MM.1S (cell line): ENCODE data around the gene KCNN4.

Experiments
- DNase-seq: peaks from one replicate; pipeline ENCODE4 v3.0.0-alpha.2; 2015
- H2AFZ ChIP-seq: fragments of 300-600 bp; sonication (generic); 2 replicates; pipeline ENCODE4 v1.6.0; 2016; ENCODE audit warnings: antibody characterized with exemption, low read length
- H3F3A ChIP-seq: fragments of 300-600 bp; sonication (generic); 2 replicates; pipeline ENCODE4 v1.6.1; 2016; ENCODE audit warnings: mild to moderate bottlenecking, antibody characterized with exemption, low read length, moderate library complexity, mixed read lengths; ENCODE audit not compliant: insufficient read depth
- H3K27ac ChIP-seq: fragments of 300-600 bp; sonication (generic); 2 replicates; pipeline ENCODE4 v1.5.1; 2016; ENCODE audit warnings: mild to moderate bottlenecking, low read length
- H3K27me3 ChIP-seq: fragments of 300-600 bp; sonication (generic); replicated peaks from 2 replicates; pipeline ENCODE4 v1.6.0; 2016; ENCODE audit warnings: low read length; ENCODE audit not compliant: insufficient read depth
- H3K36me3 ChIP-seq: fragments of 300-600 bp; sonication (generic); replicated peaks from 2 replicates; pipeline ENCODE4 v1.6.1; 2016; ENCODE audit warnings: mild to moderate bottlenecking, low read length, mixed read lengths; ENCODE audit not compliant: insufficient read depth
- H3K4me1 ChIP-seq: fragments of 300-600 bp; sonication (generic); 2 replicates; pipeline ENCODE4 v1.6.1; 2016; ENCODE audit warnings: low read length, mixed read lengths
- H3K4me2 ChIP-seq: fragments of 300-600 bp; sonication (generic); 2 replicates; pipeline ENCODE4 v1.6.0; 2016; ENCODE audit warnings: low read depth, low read length
- H3K4me3 ChIP-seq: fragments of 300-600 bp; sonication (generic); 2 replicates; pipeline ENCODE4 v1.5.1; 2016; ENCODE audit warnings: low read length, mixed read lengths
- H3K79me2 ChIP-seq: fragments of 300-600 bp; sonication (generic); 2 replicates; pipeline ENCODE4 v1.6.1; 2016; ENCODE audit warnings: mixed run types, low read length, mixed read lengths
- H3K9ac ChIP-seq: fragments of 300-600 bp; sonication (generic); 2 replicates; pipeline ENCODE4 v1.6.1; 2016; ENCODE audit warnings: low read length, mixed read lengths
- H3K9me2 ChIP-seq: fragments of 300-600 bp; sonication (generic); replicated peaks from 2 replicates; pipeline ENCODE4 v1.6.1; 2016; ENCODE audit warnings: mild to moderate bottlenecking, low read length, mixed read lengths; ENCODE audit not compliant: insufficient read depth
- H3K9me3 ChIP-seq: fragments of 300-600 bp; sonication (generic); replicated peaks from 2 replicates; pipeline ENCODE4 v1.6.1; 2016; ENCODE audit warnings: mild to moderate bottlenecking, low read length, mixed read lengths; ENCODE audit not compliant: insufficient read depth
- H4K20me1 ChIP-seq: fragments of 300-600 bp; sonication (generic); 2 replicates; pipeline ENCODE4 v1.6.1; 2016; ENCODE audit warnings: mild to moderate bottlenecking, low read length, moderate library complexity, mixed read lengths; ENCODE audit not compliant: insufficient read depth
- EZH2 ChIP-seq: fragments of 300-600 bp; sonication (generic); optimal IDR thresholded peaks from 2 replicates; pipeline ENCODE3; 2017; ENCODE audit warnings: low read depth, mild to moderate bottlenecking, antibody characterized with exemption, low read length, mixed read lengths
- EZH2phosphoT487 ChIP-seq: fragments of 300-600 bp; sonication (generic); IDR thresholded peaks from 2 replicates; pipeline ENCODE4 v1.6.1; 2018; ENCODE audit warnings: antibody characterized with exemption, low read length
- TF ChIP-seq, protein P1 (sequence below): fragments of 300-600 bp; sonication (generic); IDR thresholded peaks from 2 replicates; pipeline ENCODE4 v1.5.1; 2016; ENCODE audit warnings: antibody characterized with exemption, low read length, mixed read lengths

Gene KCNN4

DNA sequence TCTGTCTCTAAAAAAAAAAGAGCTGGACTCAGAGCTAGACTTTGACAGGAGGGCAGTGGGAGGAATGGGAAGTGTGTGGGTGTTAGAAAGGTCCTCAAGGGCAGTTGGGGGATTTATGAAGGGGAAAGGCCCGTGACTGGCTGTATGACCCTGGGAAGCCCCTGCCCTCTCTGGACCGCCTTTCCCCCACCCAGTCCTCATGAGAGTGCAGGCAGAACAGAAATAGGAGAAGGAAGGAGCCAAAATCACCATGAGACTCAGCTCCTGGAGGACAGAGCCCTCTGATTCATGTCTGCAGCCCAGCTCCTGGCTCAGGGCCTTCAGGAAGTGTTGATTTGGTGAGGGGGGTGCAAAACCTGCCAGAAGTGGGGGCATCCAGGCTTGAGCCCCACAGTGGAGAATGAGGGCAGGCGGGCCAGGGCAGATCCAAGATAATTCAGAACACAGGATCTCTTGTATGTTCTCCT lies 17.3 kb downstream of the KCNN4 start:
- Histone ChIP-seq H3K4me2 (no peak overlapping the region), H3K9ac (no peak overlapping the region), H3K27ac (no peak overlapping the region; the same call in 1 of the 2 replicates), H3K36me3 (no peaks in the 10 kb centered on the region), H3K4me3 (no peak overlapping the region), H3K27me3 (no peaks in the 10 kb centered on the region), H3K79me2 (no peaks in the 10 kb centered on the region), H3K9me2 (no peaks in the 10 kb centered on the region), H3K4me1 (peaks cover 32% of the 10 kb centered on the region), H2AFZ (no peak overlapping the region), H3F3A (peaks cover 25% of the 10 kb centered on the region), H4K20me1 (no peaks in the 10 kb centered on the region), H3K9me3 (no peaks in the 10 kb centered on the region)
- TF ChIP-seq EZH2 (no peak), EZH2phosphoT487 (no peak)
- no peak for DNase-seq

DNA sequence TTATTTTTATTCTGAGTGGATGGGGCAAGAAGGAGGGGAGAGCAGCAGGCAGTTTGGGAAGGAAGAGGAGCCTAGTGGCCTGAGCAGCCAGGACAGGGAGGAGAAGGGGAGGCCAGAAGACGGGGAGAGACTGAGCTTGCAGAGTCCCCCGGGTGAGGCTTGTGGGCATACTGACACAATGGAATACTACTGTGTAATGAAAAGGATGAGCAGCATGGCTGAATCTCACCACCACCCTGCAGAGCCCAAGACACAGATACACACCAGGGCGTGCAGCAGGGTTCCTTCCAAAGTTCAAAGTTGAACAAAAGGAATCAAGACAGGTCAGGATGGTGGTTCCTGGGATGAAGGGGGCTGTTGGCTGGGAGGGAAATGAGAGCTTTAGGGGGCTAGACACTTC lies 18.0 kb downstream of the KCNN4 start:
- H3F3A ChIP-seq: peaks cover 25% of the 10 kb centered on the region
- H2AFZ ChIP-seq: no peak overlapping the region
- DNase-seq: no peak
- no peak overlapping the region for H3K27ac ChIP-seq
- H3K4me2 ChIP-seq: no peak overlapping the region
- H3K9me3 ChIP-seq: no peaks in the 10 kb centered on the region
- H3K9me2 ChIP-seq: no peaks in the 10 kb centered on the region
- no peaks in the 10 kb centered on the region for H4K20me1 ChIP-seq
- no peak for TF ChIP-seq EZH2phosphoT487
- TF ChIP-seq, protein P1, sequence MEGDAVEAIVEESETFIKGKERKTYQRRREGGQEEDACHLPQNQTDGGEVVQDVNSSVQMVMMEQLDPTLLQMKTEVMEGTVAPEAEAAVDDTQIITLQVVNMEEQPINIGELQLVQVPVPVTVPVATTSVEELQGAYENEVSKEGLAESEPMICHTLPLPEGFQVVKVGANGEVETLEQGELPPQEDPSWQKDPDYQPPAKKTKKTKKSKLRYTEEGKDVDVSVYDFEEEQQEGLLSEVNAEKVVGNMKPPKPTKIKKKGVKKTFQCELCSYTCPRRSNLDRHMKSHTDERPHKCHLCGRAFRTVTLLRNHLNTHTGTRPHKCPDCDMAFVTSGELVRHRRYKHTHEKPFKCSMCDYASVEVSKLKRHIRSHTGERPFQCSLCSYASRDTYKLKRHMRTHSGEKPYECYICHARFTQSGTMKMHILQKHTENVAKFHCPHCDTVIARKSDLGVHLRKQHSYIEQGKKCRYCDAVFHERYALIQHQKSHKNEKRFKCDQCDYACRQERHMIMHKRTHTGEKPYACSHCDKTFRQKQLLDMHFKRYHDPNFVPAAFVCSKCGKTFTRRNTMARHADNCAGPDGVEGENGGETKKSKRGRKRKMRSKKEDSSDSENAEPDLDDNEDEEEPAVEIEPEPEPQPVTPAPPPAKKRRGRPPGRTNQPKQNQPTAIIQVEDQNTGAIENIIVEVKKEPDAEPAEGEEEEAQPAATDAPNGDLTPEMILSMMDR: no peak
- TF ChIP-seq EZH2: no peak
- H3K36me3 ChIP-seq: no peaks in the 10 kb centered on the region
- H3K27me3 ChIP-seq: no peaks in the 10 kb centered on the region
- peaks cover 38% of the 10 kb centered on the region for H3K4me1 ChIP-seq
- H3K79me2 ChIP-seq: no peaks in the 10 kb centered on the region
- no peak overlapping the region for H3K4me3 ChIP-seq
- H3K9ac ChIP-seq: no peak overlapping the region

DNA sequence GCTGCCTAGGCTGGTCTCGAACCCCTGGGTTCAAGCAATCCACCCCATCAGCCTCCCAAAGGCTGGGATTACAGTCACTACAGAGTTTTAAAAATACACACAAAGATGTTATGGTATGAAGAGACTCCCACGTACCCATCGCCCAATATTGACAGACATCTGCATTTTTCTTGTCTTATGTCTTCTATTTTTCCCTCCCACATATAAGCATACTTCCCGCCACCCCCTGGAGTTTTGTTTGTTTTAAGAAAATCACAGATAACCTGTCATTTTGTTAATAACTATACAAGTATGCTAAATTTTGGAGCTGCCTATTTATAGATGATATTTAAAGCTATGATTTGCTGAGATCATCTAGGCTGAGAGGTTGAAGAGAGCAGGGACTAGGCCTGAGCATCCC lies 19.8 kb downstream of the KCNN4 start:
- H3K27me3 ChIP-seq: no peaks in the 10 kb centered on the region
- DNase-seq: no peak
- H3K4me1 ChIP-seq: peaks cover 41% of the 10 kb centered on the region
- no peak overlapping the region for H3K4me3 ChIP-seq
- H4K20me1 ChIP-seq: no peaks in the 10 kb centered on the region
- no peaks in the 10 kb centered on the region for H3K9me3 ChIP-seq
- peaks cover 36% of the 10 kb centered on the region for H3F3A ChIP-seq
- H2AFZ ChIP-seq: no peak overlapping the region
- TF ChIP-seq EZH2phosphoT487 (no peak), EZH2 (no peak)
- TF ChIP-seq, protein P1: no peak
- H3K27ac ChIP-seq: no peak overlapping the region
- H3K79me2 ChIP-seq: peaks cover 5% of the 10 kb centered on the region; the same call in 1 of the 2 replicates
- H3K4me2 ChIP-seq: no peak overlapping the region
- no peak overlapping the region for H3K9ac ChIP-seq
- H3K36me3 ChIP-seq: no peaks in the 10 kb centered on the region
- no peaks in the 10 kb centered on the region for H3K9me2 ChIP-seq

DNA sequence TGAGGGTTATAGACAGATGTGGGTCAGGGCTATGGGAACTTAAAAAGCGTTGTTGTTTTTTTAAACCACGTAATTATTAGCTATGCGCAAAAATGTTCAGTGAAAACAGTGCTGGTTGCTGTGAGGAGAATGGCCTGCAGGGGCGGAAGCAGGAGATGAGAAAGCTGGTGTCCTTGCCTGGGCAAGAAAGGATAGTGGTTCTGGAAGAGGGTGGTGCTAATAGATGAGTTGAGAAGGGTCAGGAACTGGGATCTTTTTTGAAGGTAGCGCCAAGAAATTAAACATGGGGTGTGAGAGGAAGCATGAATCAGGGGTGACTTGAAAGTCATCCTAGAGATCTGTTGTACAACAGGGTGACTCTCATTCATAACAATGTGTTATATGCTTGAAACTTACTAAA lies 21.3 kb downstream of the KCNN4 start:
- no peak for TF ChIP-seq EZH2phosphoT487
- TF ChIP-seq EZH2: no peak
- TF ChIP-seq, protein P1: no peak
- Histone ChIP-seq H3K27ac (no peak overlapping the region), H2AFZ (no peak overlapping the region), H3F3A (peaks cover 28% of the 10 kb centered on the region), H3K9ac (no peak overlapping the region), H3K9me3 (no peaks in the 10 kb centered on the region), H4K20me1 (no peaks in the 10 kb centered on the region), H3K36me3 (no peaks in the 10 kb centered on the region), H3K4me1 (peaks cover 27% of the 10 kb centered on the region), H3K4me2 (no peak overlapping the region), H3K9me2 (no peaks in the 10 kb centered on the region), H3K27me3 (no peaks in the 10 kb centered on the region), H3K79me2 (peaks cover 14% of the 10 kb centered on the region), H3K4me3 (no peak overlapping the region)
- DNase-seq: no peak
